Activated naive CD4-positive, alpha-beta T cell treated with anti-CD3 and anti-CD28 coated beads, Interleukin-2, amount 10 ng/mL, durations not matched to agents 7 days and 5 days (primary cell): ENCODE results near the gene LGALS4.

Source experiments
- CTCF ChIA-PET: fragments of 350-600 bp; sonication (Branson Sonifier 250); formaldehyde crosslinking; loops from one replicate; lab custom pipeline; 2021; ENCODE audit warnings: antibody characterized with exemption; lab: Charles Lee
- DNase-seq: peaks from one replicate; pipeline ENCODE4 v3.0.0-alpha.2; 2020
- H3K27ac Mint-ChIP-seq: one replicate; pipeline ENCODE4 v1.8.0; 2021; ENCODE audit warnings: mild to moderate bottlenecking, moderate library complexity, mixed read lengths
- H3K27me3 Mint-ChIP-seq: one replicate; pipeline ENCODE4 v1.8.0; 2021; ENCODE audit warnings: mild to moderate bottlenecking, mixed read lengths
- H3K36me3 Mint-ChIP-seq: one replicate; pipeline ENCODE4 v1.8.0; 2021; ENCODE audit warnings: mixed read lengths
- H3K4me1 Mint-ChIP-seq: one replicate; pipeline ENCODE4 v1.8.0; 2021; ENCODE audit warnings: mixed read lengths
- H3K4me3 Mint-ChIP-seq: one replicate; pipeline ENCODE4 v1.8.0; 2021; ENCODE audit warnings: mild to moderate bottlenecking, moderate library complexity, mixed read lengths
- H3K9me3 Mint-ChIP-seq: one replicate; pipeline ENCODE4 v1.8.0; 2021; ENCODE audit warnings: mixed read lengths

Gene LGALS4

GRCh38 chr19:38849147-38849859 lies 36.6 kb upstream of the LGALS4 start:
- Mint-ChIP-seq H3K4me1 (peaks cover 61% of the 10 kb centered on the region), H3K9me3 (no peaks in the 10 kb centered on the region), H3K36me3 (peaks cover 41% of the 10 kb centered on the region), H3K27ac (peak overlapping the region; percentile 100), H3K27me3 (peaks cover 8% of the 10 kb centered on the region), H3K4me3 (peak overlapping the region; percentile 92)
- DNase-seq = peak; percentile 97
- CTCF ChIA-PET = interaction anchor here (0.9 to 1.9 kb wide), 3 partner anchors 17 to 38 kb away, joined by 3 to 9 read pairs (median 5); no protein-coding TSS in a partner anchor

GRCh38 chr19:38848299-38849146 lies 35.8 kb upstream of the LGALS4 start:
- peak overlapping the region; percentile 92 for H3K4me3 Mint-ChIP-seq
- H3K27ac Mint-ChIP-seq = peak overlapping the region; percentile 100
- CTCF ChIA-PET = interaction anchor here (0.9 to 1.9 kb wide), 6 partner anchors 18 to 82 kb away, joined by 3 to 9 read pairs (median 3); partner anchors contain the start of genes MRPS12 and SARS2
- no peak for DNase-seq
- peaks cover 8% of the 10 kb centered on the region for H3K27me3 Mint-ChIP-seq
- H3K9me3 Mint-ChIP-seq = no peaks in the 10 kb centered on the region
- peaks cover 66% of the 10 kb centered on the region for H3K4me1 Mint-ChIP-seq
- peaks cover 49% of the 10 kb centered on the region for H3K36me3 Mint-ChIP-seq

GRCh38 chr19:38846097-38846496 lies 33.4 kb upstream of the LGALS4 start:
- Mint-ChIP-seq H3K27ac (no peak overlapping the region), H3K36me3 (peaks cover 71% of the 10 kb centered on the region), H3K9me3 (no peaks in the 10 kb centered on the region), H3K27me3 (peaks cover 8% of the 10 kb centered on the region), H3K4me1 (peaks cover 80% of the 10 kb centered on the region), H3K4me3 (no peak overlapping the region)
- no peak for DNase-seq
- CTCF ChIA-PET = no interaction called here

GRCh38 chr19:38845374-38846024 lies 32.8 kb upstream of the LGALS4 start:
- CTCF ChIA-PET = no interaction called here
- Mint-ChIP-seq H3K9me3 (no peaks in the 10 kb centered on the region), H3K27me3 (peaks cover 8% of the 10 kb centered on the region)

GRCh38 chr19:38844093-38844686 lies 31.4 kb upstream of the LGALS4 start:
- CTCF ChIA-PET = interaction anchor here (1.8 kb wide), 1 partner anchor 44 kb away, joined by 4 read pairs; no protein-coding TSS in a partner anchor
- H3K27ac Mint-ChIP-seq = peak overlapping the region; percentile 90
- H3K4me1 Mint-ChIP-seq = peaks cover 83% of the 10 kb centered on the region
- H3K4me3 Mint-ChIP-seq = peak overlapping the region; percentile 9
- no peak for DNase-seq
- no peaks in the 10 kb centered on the region for H3K9me3 Mint-ChIP-seq
- H3K36me3 Mint-ChIP-seq = peaks cover 86% of the 10 kb centered on the region
- peaks cover 4% of the 10 kb centered on the region for H3K27me3 Mint-ChIP-seq

More at GRCh38 chr19:38845374-38846024, 32.8 kb upstream of the LGALS4 start:
- DNase-seq = no peak
- Mint-ChIP-seq H3K4me1 (peaks cover 80% of the 10 kb centered on the region), H3K27ac (peak overlapping the region; percentile 75), H3K4me3 (no peak overlapping the region), H3K36me3 (peaks cover 77% of the 10 kb centered on the region)

GRCh38 chr19:38843175-38843758 lies 30.5 kb upstream of the LGALS4 start:
- H3K27ac Mint-ChIP-seq = peak overlapping the region; percentile 90
- CTCF ChIA-PET = interaction anchor here (0.7 to 1.8 kb wide), 2 partner anchors 45 to 86 kb away, joined by 3 to 4 read pairs; no protein-coding TSS in a partner anchor
- peaks cover 4% of the 10 kb centered on the region for H3K27me3 Mint-ChIP-seq
- no peaks in the 10 kb centered on the region for H3K9me3 Mint-ChIP-seq
- peaks cover 86% of the 10 kb centered on the region for H3K36me3 Mint-ChIP-seq
- H3K4me3 Mint-ChIP-seq = peak overlapping the region; percentile 5
- H3K4me1 Mint-ChIP-seq = peaks cover 78% of the 10 kb centered on the region
- DNase-seq = no peak

- Mint-ChIP-seq H3K36me3 (peaks cover 85% of the 10 kb centered on the region), H3K27me3 (peaks cover 4% of the 10 kb centered on the region), H3K9me3 (no peaks in the 10 kb centered on the region), H3K27ac (peak overlapping the region; percentile 90), H3K4me1 (peaks cover 72% of the 10 kb centered on the region), H3K4me3 (peak overlapping the region; percentile 61)
- CTCF ChIA-PET = interaction anchor here (0.8 to 1.5 kb wide), 9 partner anchors 11 to 440 kb away, joined by 3 to 5 read pairs (median 3); partner anchors contain the start of genes ECH1 and FAM98C
- DNase-seq = peak; percentile 84
Measured at GRCh38 chr19:38842439-38843174, 29.9 kb upstream of the LGALS4 start.

GRCh38 chr19:38841787-38842438 lies 29.2 kb upstream of the LGALS4 start:
- Mint-ChIP-seq H3K27me3 (peaks cover 4% of the 10 kb centered on the region), H3K27ac (peak overlapping the region; percentile 90), H3K36me3 (peaks cover 85% of the 10 kb centered on the region), H3K4me1 (peaks cover 66% of the 10 kb centered on the region), H3K9me3 (no peaks in the 10 kb centered on the region), H3K4me3 (peak overlapping the region; percentile 61)
- peak; percentile 70 for DNase-seq
- CTCF ChIA-PET = interaction anchor here (0.8 to 1.5 kb wide), 9 partner anchors 10 to 439 kb away, joined by 3 to 5 read pairs (median 3); partner anchors contain the start of genes ECH1 and FAM98C

- peaks cover 4% of the 10 kb centered on the region for H3K27me3 Mint-ChIP-seq
- peak overlapping the region; percentile 90 for H3K27ac Mint-ChIP-seq
- peak overlapping the region; percentile 61 for H3K4me3 Mint-ChIP-seq
- peaks cover 86% of the 10 kb centered on the region for H3K36me3 Mint-ChIP-seq
- DNase-seq = no peak
- no peaks in the 10 kb centered on the region for H3K9me3 Mint-ChIP-seq
- CTCF ChIA-PET = interaction anchor here (1.5 kb wide), 1 partner anchor 72 kb away, joined by 4 read pairs; no protein-coding TSS in a partner anchor
- H3K4me1 Mint-ChIP-seq = peaks cover 65% of the 10 kb centered on the region
Measured at GRCh38 chr19:38841180-38841766, 28.5 kb upstream of the LGALS4 start.

GRCh38 chr19:38840583-38840968 lies 27.8 kb upstream of the LGALS4 start:
- Mint-ChIP-seq H3K27ac (no peak overlapping the region), H3K27me3 (peaks cover 4% of the 10 kb centered on the region), H3K4me3 (no peak overlapping the region), H3K9me3 (no peaks in the 10 kb centered on the region), H3K36me3 (peaks cover 85% of the 10 kb centered on the region), H3K4me1 (peaks cover 58% of the 10 kb centered on the region)
- CTCF ChIA-PET = no interaction called here
- DNase-seq = no peak

GRCh38 chr19:38839816-38840582 lies 27.3 kb upstream of the LGALS4 start:
- no peak for DNase-seq
- Mint-ChIP-seq H3K27me3 (peaks cover 4% of the 10 kb centered on the region), H3K9me3 (no peaks in the 10 kb centered on the region), H3K4me3 (no peak overlapping the region), H3K4me1 (peaks cover 53% of the 10 kb centered on the region), H3K36me3 (peaks cover 84% of the 10 kb centered on the region), H3K27ac (peak overlapping the region; percentile 45)
- CTCF ChIA-PET = no interaction called here
